ENCODE results near the gene NKX2-4.

Gene NKX2-4

DNA sequence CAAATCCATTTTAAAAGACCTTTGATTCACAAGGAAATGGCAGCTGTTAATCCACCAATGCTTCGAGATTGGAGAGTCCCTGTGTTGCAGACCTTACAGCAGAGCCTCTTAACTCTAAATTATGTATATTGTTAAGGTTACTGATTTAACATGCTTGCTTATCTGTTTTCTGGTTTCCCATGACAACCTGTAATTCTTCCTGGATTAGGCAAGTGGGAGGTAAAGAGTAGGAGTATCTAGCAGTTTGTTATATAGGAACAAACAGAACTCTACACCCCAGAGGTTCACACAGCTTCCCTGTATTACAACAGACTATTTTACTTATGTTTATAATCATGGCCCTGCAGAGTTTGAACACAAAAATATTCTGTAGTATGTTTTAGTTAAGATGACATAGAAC is 39.5 kb downstream of the NKX2-4 start:
- no peak for DNase-seq

- no peak for DNase-seq
Observed at GRCh38 chr20:21356386-21356785, 40.9 kb downstream of the NKX2-4 start.

GRCh38 chr20:21355981-21356380 is 41.3 kb downstream of the NKX2-4 start:
- no peak for DNase-seq

- no peak for DNase-seq
Observed at GRCh38 chr20:21353236-21353635, 44.1 kb downstream of the NKX2-4 start.

- DNase-seq: no peak
Observed at GRCh38 chr20:21352703-21353102, 44.6 kb downstream of the NKX2-4 start.
